WTC11 (cell line): ENCODE data around the gene ABCG4. TPM values are rescaled to one million over a fixed set of nuclear protein-coding genes. Genes with fewer than 3 reads are reported as not detected.
A peak's percentile ranks its signal among the peaks of the same experiment; 100 is the strongest.

Experiments used
- CREM ChIP-seq: sonication (generic); formaldehyde crosslinking; IDR thresholded peaks from 2 replicates; pipeline ENCODE4 v1.8.1; 2022; ENCODE audit warnings: mild to moderate bottlenecking, missing genetic modification reagents, moderate library complexity
- ELF4 ChIP-seq: sonication (generic); formaldehyde crosslinking; IDR thresholded peaks from 2 replicates; pipeline ENCODE4 v1.8.1; 2022; ENCODE audit warnings: low read depth, mild to moderate bottlenecking, moderate library complexity, missing genetic modification reagents
- ETV6 ChIP-seq: sonication (generic); formaldehyde crosslinking; IDR thresholded peaks from 2 replicates; pipeline ENCODE4 v1.8.1; 2022; ENCODE audit warnings: mild to moderate bottlenecking, missing genetic modification reagents
- HMGA2 ChIP-seq: fragments of 250-450 bp; sonication (Bioruptor Pico); IDR thresholded peaks from 2 replicates; pipeline ENCODE4 v1.4.0; 2021; ENCODE audit warnings: mild to moderate bottlenecking, moderate library complexity
- NFATC4 ChIP-seq: fragments of 250-450 bp; sonication (Bioruptor Pico); IDR thresholded peaks from 2 replicates; pipeline ENCODE4 v1.9.0; 2021; ENCODE audit warnings: mild to moderate bottlenecking
- NFYB ChIP-seq: sonication (generic); formaldehyde crosslinking; conservative IDR thresholded peaks from 2 replicates; pipeline ENCODE4 v1.8.0; 2022; ENCODE audit warnings: low read depth, missing genetic modification reagents
- RELA ChIP-seq: sonication (generic); formaldehyde crosslinking; IDR thresholded peaks from 2 replicates; pipeline ENCODE4 v1.8.1; 2022; ENCODE audit warnings: missing genetic modification reagents, mild to moderate bottlenecking, borderline replicate concordance
- TCF7 ChIP-seq: sonication (generic); formaldehyde crosslinking; IDR thresholded peaks from 2 replicates; pipeline ENCODE4 v1.8.0; 2022; ENCODE audit warnings: mild to moderate bottlenecking, low read depth, missing genetic modification reagents, moderate library complexity
- ZNF138 ChIP-seq: sonication (generic); formaldehyde crosslinking; conservative IDR thresholded peaks from 2 replicates; pipeline ENCODE4 v1.8.1; 2022; ENCODE audit warnings: mild to moderate bottlenecking, moderate library complexity, missing genetic modification reagents
- ZNF416 ChIP-seq: fragments of 250-450 bp; sonication (Bioruptor Pico); IDR thresholded peaks from 2 replicates; pipeline ENCODE4 v1.9.0; 2021; ENCODE audit warnings: mild to moderate bottlenecking, inconsistent platforms
- total RNA-seq: library from RNA; stranded (reverse); gene quantifications from 3 replicates; pipeline ENCODE4 v1.2.3, GENCODE V29; 2021
- TF ChIP-seq, protein P1 (sequence below): sonication (generic); formaldehyde crosslinking; IDR thresholded peaks from 2 replicates; pipeline ENCODE4 v1.8.0; 2022; ENCODE audit warnings: mild to moderate bottlenecking, missing genetic modification reagents
- TF ChIP-seq, protein P2 (sequence below): sonication (generic); formaldehyde crosslinking; IDR thresholded peaks from 2 replicates; pipeline ENCODE4 v1.8.0; 2022; ENCODE audit warnings: mild to moderate bottlenecking, missing genetic modification reagents
- TF ChIP-seq, protein P3 (sequence below): sonication (generic); formaldehyde crosslinking; IDR thresholded peaks from 2 replicates; pipeline ENCODE4 v1.8.0; 2022; ENCODE audit warnings: mild to moderate bottlenecking, missing genetic modification reagents
- TF ChIP-seq, protein P4 (sequence below): sonication (generic); formaldehyde crosslinking; IDR thresholded peaks from 2 replicates; pipeline ENCODE4 v1.8.1; 2023; ENCODE audit warnings: mild to moderate bottlenecking, missing genetic modification reagents
- TF ChIP-seq, protein P5 (sequence below): fragments of 200-600 bp; IDR thresholded peaks from 2 replicates; pipeline ENCODE4 v1.8.0; 2022; ENCODE audit warnings: antibody characterized with exemption
- TF ChIP-seq, protein P6 (sequence below): sonication (generic); formaldehyde crosslinking; IDR thresholded peaks from 2 replicates; pipeline ENCODE4 v1.8.0; 2023; ENCODE audit warnings: missing genetic modification reagents
- TF ChIP-seq, protein P7 (sequence below): sonication (generic); formaldehyde crosslinking; conservative IDR thresholded peaks from 2 replicates; pipeline ENCODE4 v1.8.1; 2023; ENCODE audit warnings: mild to moderate bottlenecking, low read depth, missing genetic modification reagents, moderate library complexity
- TF ChIP-seq, protein P8 (sequence below): sonication (generic); formaldehyde crosslinking; IDR thresholded peaks from 2 replicates; pipeline ENCODE4 v1.8.1; 2022; ENCODE audit warnings: mild to moderate bottlenecking, missing genetic modification reagents, moderate library complexity, borderline replicate concordance
- TF ChIP-seq, protein P9 (sequence below): sonication (generic); formaldehyde crosslinking; IDR thresholded peaks from 2 replicates; pipeline ENCODE4 v1.8.1; 2023; ENCODE audit warnings: mild to moderate bottlenecking, missing genetic modification reagents, moderate library complexity
- TF ChIP-seq, protein P10 (sequence below): fragments of 250-450 bp; sonication (Bioruptor Pico); IDR thresholded peaks from 2 replicates; pipeline ENCODE4 v2.1.2; 2022; ENCODE audit warnings: mild to moderate bottlenecking, moderate library complexity

Gene ABCG4
- total RNA-seq, 1 experiment from 2014 or later: 4.4 TPM

DNA sequence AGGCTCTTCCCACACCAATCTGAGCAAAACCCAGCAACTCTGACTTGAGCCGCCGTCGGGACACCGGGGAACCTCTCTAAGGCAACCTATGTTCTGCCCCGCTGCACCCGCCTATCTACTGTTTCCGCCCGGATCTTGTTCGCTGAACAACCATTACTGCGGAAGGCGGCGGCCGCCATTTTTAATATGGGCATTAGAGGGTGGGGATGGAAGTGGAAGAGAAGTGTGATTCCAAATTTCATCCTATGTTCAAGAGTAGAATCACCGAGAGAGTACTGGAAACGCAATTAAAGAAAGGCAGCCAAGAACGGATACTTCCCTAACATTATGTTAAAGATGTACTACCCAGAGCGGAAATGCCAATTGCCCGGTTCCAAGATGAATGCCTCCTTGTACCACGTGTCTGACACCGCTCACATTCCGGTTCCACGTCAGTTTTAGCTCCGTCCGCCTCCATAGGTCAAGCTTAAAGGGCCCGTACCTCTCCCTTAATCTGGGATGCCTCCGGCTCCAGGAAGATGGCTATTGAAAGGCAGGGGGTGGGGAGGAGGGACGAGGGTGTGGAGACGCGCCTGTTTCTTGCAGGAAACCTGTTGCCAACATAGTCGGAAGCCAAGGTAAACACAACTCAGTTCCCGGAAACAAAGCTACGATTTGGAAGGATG is 47.0 kb upstream of the ABCG4 start, which contains the start of gene DPAGT1 (continued):
- TF ChIP-seq, protein P1, sequence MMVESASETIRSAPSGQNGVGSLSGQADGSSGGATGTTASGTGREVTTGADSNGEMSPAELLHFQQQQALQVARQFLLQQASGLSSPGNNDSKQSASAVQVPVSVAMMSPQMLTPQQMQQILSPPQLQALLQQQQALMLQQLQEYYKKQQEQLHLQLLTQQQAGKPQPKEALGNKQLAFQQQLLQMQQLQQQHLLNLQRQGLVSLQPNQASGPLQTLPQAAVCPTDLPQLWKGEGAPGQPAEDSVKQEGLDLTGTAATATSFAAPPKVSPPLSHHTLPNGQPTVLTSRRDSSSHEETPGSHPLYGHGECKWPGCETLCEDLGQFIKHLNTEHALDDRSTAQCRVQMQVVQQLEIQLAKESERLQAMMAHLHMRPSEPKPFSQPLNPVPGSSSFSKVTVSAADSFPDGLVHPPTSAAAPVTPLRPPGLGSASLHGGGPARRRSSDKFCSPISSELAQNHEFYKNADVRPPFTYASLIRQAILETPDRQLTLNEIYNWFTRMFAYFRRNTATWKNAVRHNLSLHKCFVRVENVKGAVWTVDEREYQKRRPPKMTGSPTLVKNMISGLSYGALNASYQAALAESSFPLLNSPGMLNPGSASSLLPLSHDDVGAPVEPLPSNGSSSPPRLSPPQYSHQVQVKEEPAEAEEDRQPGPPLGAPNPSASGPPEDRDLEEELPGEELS: 0 out of 2 replicates have a peak, but pooled peaks have one; percentile 18
- TF ChIP-seq CREM (CRISPR knock-in tag) (no peak), ELF4 (CRISPR knock-in tag) (no peak), ZNF138 (CRISPR knock-in tag) (no peak), TCF7 (CRISPR knock-in tag) (no peak), ETV6 (CRISPR knock-in tag) (peak; percentile 90), NFYB (CRISPR knock-in tag) (no peak), ZNF416 (CRISPR knock-in tag) (no peak), NFATC4 (CRISPR knock-in tag) (no peak), RELA (CRISPR knock-in tag) (no peak), HMGA2 (no peak)
- TF ChIP-seq, protein P2, sequence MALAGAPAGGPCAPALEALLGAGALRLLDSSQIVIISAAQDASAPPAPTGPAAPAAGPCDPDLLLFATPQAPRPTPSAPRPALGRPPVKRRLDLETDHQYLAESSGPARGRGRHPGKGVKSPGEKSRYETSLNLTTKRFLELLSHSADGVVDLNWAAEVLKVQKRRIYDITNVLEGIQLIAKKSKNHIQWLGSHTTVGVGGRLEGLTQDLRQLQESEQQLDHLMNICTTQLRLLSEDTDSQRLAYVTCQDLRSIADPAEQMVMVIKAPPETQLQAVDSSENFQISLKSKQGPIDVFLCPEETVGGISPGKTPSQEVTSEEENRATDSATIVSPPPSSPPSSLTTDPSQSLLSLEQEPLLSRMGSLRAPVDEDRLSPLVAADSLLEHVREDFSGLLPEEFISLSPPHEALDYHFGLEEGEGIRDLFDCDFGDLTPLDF: no peak
- TF ChIP-seq, protein P3, sequence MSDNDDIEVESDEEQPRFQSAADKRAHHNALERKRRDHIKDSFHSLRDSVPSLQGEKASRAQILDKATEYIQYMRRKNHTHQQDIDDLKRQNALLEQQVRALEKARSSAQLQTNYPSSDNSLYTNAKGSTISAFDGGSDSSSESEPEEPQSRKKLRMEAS (CRISPR knock-in tag): peak; percentile 58; the same call in 1 of the 2 replicates
- TF ChIP-seq, protein P4, sequence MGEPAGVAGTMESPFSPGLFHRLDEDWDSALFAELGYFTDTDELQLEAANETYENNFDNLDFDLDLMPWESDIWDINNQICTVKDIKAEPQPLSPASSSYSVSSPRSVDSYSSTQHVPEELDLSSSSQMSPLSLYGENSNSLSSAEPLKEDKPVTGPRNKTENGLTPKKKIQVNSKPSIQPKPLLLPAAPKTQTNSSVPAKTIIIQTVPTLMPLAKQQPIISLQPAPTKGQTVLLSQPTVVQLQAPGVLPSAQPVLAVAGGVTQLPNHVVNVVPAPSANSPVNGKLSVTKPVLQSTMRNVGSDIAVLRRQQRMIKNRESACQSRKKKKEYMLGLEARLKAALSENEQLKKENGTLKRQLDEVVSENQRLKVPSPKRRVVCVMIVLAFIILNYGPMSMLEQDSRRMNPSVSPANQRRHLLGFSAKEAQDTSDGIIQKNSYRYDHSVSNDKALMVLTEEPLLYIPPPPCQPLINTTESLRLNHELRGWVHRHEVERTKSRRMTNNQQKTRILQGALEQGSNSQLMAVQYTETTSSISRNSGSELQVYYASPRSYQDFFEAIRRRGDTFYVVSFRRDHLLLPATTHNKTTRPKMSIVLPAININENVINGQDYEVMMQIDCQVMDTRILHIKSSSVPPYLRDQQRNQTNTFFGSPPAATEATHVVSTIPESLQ (CRISPR knock-in tag): no peak
- TF ChIP-seq, protein P5, sequence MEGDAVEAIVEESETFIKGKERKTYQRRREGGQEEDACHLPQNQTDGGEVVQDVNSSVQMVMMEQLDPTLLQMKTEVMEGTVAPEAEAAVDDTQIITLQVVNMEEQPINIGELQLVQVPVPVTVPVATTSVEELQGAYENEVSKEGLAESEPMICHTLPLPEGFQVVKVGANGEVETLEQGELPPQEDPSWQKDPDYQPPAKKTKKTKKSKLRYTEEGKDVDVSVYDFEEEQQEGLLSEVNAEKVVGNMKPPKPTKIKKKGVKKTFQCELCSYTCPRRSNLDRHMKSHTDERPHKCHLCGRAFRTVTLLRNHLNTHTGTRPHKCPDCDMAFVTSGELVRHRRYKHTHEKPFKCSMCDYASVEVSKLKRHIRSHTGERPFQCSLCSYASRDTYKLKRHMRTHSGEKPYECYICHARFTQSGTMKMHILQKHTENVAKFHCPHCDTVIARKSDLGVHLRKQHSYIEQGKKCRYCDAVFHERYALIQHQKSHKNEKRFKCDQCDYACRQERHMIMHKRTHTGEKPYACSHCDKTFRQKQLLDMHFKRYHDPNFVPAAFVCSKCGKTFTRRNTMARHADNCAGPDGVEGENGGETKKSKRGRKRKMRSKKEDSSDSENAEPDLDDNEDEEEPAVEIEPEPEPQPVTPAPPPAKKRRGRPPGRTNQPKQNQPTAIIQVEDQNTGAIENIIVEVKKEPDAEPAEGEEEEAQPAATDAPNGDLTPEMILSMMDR: no peak
- TF ChIP-seq, protein P6, sequence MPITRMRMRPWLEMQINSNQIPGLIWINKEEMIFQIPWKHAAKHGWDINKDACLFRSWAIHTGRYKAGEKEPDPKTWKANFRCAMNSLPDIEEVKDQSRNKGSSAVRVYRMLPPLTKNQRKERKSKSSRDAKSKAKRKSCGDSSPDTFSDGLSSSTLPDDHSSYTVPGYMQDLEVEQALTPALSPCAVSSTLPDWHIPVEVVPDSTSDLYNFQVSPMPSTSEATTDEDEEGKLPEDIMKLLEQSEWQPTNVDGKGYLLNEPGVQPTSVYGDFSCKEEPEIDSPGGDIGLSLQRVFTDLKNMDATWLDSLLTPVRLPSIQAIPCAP: no peak
- TF ChIP-seq, protein P7, sequence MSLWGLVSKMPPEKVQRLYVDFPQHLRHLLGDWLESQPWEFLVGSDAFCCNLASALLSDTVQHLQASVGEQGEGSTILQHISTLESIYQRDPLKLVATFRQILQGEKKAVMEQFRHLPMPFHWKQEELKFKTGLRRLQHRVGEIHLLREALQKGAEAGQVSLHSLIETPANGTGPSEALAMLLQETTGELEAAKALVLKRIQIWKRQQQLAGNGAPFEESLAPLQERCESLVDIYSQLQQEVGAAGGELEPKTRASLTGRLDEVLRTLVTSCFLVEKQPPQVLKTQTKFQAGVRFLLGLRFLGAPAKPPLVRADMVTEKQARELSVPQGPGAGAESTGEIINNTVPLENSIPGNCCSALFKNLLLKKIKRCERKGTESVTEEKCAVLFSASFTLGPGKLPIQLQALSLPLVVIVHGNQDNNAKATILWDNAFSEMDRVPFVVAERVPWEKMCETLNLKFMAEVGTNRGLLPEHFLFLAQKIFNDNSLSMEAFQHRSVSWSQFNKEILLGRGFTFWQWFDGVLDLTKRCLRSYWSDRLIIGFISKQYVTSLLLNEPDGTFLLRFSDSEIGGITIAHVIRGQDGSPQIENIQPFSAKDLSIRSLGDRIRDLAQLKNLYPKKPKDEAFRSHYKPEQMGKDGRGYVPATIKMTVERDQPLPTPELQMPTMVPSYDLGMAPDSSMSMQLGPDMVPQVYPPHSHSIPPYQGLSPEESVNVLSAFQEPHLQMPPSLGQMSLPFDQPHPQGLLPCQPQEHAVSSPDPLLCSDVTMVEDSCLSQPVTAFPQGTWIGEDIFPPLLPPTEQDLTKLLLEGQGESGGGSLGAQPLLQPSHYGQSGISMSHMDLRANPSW (CRISPR knock-in tag): no peak
- TF ChIP-seq, protein P8, sequence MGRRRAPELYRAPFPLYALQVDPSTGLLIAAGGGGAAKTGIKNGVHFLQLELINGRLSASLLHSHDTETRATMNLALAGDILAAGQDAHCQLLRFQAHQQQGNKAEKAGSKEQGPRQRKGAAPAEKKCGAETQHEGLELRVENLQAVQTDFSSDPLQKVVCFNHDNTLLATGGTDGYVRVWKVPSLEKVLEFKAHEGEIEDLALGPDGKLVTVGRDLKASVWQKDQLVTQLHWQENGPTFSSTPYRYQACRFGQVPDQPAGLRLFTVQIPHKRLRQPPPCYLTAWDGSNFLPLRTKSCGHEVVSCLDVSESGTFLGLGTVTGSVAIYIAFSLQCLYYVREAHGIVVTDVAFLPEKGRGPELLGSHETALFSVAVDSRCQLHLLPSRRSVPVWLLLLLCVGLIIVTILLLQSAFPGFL (CRISPR knock-in tag): no peak
- TF ChIP-seq, protein P9, sequence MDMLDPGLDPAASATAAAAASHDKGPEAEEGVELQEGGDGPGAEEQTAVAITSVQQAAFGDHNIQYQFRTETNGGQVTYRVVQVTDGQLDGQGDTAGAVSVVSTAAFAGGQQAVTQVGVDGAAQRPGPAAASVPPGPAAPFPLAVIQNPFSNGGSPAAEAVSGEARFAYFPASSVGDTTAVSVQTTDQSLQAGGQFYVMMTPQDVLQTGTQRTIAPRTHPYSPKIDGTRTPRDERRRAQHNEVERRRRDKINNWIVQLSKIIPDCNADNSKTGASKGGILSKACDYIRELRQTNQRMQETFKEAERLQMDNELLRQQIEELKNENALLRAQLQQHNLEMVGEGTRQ (CRISPR knock-in tag): peak; percentile 95
- TF ChIP-seq, protein P10, sequence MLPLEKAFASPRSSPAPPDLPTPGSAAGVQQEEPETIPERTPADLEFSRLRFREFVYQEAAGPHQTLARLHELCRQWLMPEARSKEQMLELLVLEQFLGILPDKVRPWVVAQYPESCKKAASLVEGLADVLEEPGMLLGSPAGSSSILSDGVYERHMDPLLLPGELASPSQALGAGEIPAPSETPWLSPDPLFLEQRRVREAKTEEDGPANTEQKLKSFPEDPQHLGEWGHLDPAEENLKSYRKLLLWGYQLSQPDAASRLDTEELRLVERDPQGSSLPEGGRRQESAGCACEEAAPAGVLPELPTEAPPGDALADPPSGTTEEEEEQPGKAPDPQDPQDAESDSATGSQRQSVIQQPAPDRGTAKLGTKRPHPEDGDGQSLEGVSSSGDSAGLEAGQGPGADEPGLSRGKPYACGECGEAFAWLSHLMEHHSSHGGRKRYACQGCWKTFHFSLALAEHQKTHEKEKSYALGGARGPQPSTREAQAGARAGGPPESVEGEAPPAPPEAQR (CRISPR knock-in tag): no peak
